ENCODE data around the gene TAF4.
"Not testable (repeated sequence)": the region's sequence is repeated elsewhere in the genome, so short reads cannot be mapped to it uniquely, and the experiment has no call there.

Gene TAF4

DNA sequence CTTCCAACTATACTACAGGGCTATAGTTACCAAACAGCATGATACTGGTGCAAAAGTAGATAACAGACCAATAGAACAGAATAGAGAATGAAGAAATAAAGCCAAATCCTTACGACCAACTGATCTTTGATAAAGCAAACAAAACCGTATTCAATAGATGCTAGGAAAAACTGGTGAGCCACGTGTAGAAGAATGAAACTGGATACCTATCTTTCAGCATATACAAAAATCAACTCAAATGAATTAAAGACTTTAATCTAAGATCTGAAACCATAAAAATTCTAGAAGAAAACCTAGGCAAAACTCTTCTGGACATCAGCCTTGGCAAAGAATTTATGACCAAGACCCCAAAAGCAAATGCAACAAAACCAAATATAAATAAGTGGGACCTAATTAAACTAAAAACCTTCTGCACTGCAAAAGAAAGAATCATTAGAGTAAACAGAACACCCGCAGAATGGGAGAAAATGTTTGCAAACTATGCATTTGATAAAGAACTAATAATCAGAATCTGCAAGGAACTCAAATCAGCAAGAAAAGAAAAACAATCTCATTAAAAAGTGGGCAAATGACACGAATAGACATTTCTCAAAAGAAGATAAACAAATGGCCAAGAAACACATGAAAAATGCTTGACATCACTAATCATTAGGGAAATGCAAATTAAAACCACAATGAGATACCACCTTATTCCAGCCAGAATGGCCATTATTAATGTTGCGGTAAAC, 109.8 kb downstream of the TAF4 start:
- TF ChIP-seq POLR2A (IDR thresholded peaks at IDR 0.05; ENCODE audit: low read depth, low read length) = no peak
- DNase-seq (ENCODE audit: insufficient read length, low spot score) = no peak
- no peak for FAIRE-seq

DNA sequence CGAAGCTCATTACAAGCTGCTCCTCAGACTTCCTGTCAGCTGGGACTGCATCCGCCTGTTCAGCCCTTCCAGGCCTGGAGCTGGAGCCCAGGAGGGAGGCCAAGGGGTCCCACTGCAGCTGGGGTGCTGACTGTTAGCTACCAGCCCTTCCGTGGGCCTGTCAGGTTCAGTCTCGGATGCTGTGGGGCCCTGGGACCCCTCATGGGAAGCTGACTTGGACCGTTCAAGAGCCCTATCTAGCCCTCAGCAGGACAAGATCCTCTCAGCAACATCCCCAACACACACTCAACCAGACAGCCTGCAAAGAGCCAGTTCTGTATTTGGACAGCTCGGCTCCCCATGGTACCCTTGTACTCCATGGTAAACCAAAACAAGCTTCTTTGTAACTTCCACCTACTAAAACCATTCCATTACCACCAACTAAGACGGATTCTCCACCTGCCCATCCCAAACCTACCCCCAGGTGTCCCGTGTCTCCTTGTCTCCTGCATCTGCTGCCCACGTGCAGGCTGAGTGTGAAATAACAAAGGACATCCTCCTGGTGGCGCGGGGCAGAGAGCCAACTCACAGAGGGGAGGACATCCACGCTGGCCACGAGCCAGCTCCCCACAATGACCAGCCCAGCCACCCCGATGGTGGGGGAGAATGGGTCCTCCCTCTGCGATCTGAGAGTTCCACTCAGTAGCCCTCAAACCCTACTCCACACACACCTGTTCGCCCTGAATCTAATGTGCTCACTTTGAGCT, 111.2 kb downstream of the TAF4 start:
- FAIRE-seq (no peak), DNase-seq (ENCODE audit: insufficient read length, low spot score) (no peak)
- TF ChIP-seq POLR2A (IDR thresholded peaks at IDR 0.05; ENCODE audit: low read depth, low read length) = no peak

DNA sequence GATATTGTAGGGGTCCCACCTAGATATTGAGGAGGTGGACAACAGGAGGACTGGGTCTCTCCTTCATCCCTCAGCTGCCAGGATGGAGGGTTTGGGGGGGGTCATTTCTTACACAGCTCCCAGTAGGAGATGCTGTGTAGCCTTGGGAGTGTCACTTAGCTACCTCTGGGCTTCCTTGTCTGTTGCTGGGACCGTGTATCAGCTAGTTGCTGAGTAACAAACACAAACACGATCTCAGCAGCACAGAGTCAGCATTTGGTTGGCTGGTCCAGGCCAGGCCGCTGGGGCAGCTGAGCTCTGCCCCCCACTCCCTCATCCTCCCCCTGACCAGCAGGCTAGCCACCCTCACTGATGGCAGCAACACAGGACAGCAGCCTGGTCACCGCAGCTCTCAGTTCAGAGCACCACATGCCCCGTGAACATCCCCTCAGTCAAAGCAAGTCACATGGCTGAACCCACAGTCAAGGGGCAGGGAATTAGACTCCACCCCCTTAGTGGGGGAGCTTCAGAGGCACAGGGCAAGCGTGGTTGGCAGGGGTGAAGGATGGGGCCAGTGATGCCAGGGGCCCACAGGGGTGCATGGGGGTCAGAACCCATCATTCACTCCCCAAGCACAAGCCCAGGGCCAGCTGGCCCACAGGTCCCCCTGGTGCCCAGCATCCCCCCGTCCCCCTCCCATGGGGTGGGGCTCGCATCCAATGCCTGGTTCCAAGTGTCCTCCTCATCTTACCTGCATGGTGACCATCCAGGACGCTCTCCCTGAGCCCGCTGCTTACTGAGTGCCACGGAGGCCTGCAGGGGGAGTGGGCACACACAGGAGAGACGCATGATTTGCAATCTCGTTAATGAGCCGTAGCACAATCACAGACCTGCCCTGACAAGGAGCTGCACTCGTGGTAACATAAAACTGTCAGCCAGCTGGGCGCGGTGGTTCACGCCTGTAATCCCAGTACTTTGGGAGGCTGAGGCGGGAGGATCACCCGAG, 112.4 kb downstream of the TAF4 start:
- DNase-seq (ENCODE audit: insufficient read length, low spot score) = no peak

DNA sequence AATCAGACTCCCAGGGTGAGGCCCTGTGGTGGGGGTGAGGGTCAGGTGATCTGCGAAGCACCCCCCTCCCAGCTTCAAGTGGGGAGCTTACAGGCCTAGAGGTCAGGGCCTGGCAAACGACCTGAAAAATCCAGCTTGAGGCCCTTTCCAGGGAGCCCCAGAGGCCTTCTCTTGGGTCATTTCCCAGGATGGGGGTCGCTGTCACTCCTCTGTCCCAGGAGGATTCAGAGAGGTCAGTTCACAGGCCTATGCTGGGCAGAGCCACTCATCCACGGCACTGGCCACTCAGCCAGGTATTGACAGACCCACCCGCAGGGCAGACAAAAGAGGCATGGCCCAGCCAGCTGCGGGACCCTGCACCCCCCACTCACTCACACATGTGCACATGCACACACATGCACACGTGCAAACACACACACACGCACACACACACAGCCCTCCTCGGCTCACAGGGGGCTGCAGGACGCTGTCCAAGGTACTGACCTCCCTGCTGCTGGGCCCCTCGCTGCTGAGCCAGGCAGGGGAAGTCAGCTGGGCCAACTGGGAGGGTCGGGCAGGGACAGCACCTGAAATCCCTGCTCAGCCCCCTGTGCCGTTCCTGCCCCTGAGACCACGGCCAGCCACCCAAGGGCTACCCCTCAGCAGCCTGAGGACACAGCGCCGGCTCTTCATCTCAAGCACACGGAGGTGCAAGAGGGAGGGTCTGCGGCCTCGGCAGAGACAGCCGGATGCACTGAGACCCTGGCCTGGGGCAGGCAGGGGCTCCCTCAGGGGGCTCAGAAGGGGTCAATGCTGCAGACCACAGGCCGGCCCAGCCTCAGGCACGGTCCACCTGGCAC, 113.8 kb downstream of the TAF4 start:
- FAIRE-seq = no peak
- no peak for DNase-seq (ENCODE audit: insufficient read length, low spot score)
- TF ChIP-seq POLR2A (IDR thresholded peaks at IDR 0.05; ENCODE audit: low read depth, low read length) = no peak

More for the DNA sequence above, 112.4 kb downstream of the TAF4 start:
- FAIRE-seq = no peak
- no peak for TF ChIP-seq POLR2A (IDR thresholded peaks at IDR 0.05; ENCODE audit: low read depth, low read length)

DNA sequence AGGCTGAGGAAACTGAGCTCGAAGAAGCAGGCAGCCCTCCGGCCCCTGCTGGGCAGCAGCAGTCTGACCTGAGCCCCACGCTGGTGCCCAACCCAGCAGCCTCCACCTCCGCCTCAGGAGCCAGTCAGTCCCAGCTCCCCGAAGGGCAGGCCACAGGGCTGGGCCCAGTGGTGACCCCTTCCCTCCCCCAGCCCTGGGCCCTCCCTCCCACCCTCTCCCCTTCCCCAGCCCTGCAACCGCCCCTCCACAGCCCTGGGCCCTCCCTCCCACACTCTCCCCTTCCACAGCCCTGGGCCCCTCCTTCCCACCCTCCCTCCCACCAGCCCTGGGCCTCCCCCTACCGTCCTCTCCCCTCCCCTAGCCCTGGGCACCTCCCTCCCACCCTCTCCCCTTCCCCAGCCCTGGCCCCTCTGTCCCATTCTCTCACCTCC, 115.0 kb downstream of the TAF4 start:
- DNase-seq (ENCODE audit: insufficient read length, low spot score) (no peak), FAIRE-seq (no peak)
- no peak for TF ChIP-seq POLR2A (IDR thresholded peaks at IDR 0.05; ENCODE audit: low read depth, low read length)

DNA sequence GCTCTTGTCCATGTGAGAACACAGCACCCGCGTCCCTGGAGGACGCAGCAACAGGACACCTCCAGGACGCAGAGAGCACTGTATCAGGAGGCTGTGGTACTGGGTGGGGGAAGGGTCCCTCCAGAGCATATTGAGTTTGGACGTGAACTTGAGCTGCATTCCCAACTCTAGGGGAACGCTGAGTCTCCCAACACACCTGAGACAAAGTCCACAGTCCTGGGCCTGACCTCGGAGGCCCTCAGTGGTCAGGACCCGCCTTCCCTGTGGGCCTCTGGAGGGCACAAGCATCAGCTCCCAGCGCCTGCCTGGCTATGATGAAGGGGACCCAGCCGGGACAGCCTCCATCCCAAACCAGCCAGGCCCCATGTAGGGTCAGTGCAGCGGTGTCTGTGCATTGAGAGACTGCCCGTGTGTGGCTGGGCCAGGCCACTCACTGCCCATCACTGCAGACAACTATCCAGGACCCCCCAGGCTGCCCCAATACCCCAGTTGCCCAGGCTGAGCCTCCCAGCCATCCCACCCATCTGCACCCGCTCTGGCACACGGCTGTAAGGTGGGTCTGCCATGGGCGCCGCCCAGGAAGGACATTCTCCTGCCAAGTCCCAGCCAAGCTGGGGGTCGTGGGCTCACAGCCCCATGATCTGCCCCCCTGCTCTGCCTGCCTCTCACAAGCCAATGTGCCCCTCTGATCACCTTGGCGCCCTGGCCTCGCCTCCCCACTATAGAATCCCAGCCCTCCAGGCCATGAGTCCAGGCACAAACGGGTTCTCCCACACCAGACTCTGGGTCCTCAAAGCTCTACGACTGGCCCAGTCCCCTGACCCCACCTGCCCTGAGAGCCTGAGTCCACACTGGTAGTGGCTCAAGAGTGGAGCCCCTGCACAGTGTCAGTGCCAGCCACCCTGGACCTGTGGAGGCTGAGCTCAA, 115.7 kb downstream of the TAF4 start:
- DNase-seq (ENCODE audit: insufficient read length, low spot score) = no peak
- TF ChIP-seq POLR2A (IDR thresholded peaks at IDR 0.05; ENCODE audit: low read depth, low read length) = no peak
- no peak for FAIRE-seq

DNA sequence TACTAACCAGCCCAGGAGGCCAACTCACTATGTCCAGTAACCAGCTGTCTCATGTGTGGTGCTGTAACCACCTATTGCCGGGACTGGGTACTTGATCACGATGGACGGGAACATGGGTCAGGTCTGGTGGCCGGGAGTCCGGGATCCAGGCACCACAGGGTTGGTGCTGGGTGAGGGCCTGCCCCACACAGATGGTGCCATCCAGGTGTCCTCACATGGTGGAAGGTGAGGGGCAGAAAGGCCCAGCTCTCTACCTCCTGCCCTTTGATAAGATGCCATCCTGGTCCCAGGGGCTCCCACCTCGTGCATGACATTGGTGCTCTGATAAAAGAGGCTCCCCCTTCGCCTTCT, 116.3 kb downstream of the TAF4 start:
- TF ChIP-seq POLR2A (IDR thresholded peaks at IDR 0.05; ENCODE audit: low read depth, low read length) = no peak
- no peak for DNase-seq (ENCODE audit: insufficient read length, low spot score)
- FAIRE-seq = no peak

DNA sequence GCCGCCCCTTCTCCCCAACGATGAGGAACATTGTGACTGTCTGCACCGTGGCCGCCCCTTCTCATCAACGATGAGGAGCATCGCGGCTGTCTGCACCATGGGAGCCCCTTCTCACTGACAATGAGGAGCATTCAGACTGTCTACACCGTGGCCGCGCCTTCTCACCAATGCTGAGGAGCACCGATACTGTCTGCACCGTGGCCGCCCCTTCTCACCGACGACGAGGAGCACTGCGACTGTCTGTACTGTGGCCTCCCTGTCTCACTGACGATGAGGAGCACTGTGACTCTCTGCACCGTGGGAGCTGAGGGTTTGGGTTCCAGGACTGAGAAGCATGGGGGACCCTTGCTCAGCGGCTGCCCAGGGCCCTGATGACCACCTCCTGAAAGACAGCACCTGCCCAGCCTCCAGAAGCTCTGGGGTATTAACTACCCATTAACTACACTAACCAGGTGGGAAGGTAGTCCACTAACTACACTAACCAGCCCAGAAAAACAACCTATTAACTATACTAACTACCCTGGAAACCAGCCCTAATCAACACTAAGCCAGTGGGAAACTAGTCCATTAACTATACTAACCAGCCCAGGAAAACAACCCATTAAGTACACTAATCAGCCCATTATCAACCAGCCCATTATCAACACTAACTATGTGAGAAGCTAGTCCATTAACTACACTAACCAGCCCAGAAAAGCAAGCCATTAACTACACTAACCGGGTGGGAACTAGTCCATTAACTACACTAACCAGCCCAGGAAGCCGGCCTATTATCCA, 116.9 kb downstream of the TAF4 start:
- DNase-seq (ENCODE audit: insufficient read length, low spot score) (no peak), FAIRE-seq (no peak)
- TF ChIP-seq POLR2A (IDR thresholded peaks at IDR 0.05; ENCODE audit: low read depth, low read length) = no peak

DNA sequence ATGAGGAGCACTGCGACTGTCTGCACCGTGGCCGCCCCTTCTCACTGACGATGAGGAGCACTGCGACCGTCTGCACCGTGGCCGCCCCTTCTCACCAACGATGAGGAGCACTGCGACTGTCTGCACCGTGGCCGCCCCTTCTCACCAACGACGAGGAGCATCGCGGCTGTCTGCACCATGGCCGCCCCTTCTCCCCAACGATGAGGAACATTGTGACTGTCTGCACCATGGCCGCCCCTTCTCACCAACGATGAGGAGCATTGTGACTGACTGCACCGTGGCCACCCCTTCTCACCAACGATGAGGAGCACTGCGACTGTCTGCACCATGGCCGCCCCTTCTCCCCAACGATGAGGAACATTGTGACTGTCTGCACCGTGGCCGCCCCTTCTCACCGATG, 117.6 kb downstream of the TAF4 start:
- FAIRE-seq; DNase-seq (ENCODE audit: insufficient read length, low spot score): not testable (repeated sequence)

DNA sequence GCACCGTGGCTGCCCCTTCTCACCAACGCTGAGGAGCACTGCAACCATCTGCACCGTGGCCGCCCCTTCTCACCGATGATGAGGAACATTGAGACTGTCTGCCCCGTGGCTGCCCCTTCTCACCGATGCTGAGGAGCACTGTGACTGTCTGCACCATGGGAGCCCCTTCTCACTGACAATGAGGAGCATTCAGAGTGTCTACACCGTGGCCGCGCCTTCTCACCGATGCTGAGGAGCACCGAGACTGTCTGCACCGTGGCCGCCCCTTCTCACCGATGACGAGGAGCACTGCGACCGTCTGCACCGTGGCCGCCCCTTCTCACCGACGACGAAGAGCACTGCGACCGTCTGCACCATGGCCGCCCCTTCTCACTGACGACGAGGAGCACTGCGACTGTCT, 120.2 kb downstream of the TAF4 start:
- not testable (repeated sequence) for DNase-seq (ENCODE audit: insufficient read length, low spot score); FAIRE-seq

DNA sequence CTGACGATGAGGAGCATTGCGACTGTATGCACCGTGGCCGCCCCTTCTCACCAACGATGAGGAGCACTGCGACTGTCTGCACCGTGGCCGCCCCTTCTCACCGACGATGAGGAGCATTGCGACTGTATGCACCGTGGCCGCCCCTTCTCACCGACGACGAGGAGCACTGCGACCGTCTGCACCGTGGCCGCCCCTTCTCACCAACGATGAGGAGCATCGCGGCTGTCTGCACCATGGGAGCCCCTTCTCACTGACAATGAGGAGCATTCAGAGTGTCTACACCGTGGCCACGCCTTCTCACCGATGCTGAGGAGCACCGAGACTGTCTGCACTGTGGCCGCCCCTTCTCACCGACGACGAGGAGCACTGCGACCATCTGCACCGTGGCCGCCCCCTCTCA, 120.7 kb downstream of the TAF4 start:
- not testable (repeated sequence) for FAIRE-seq; DNase-seq (ENCODE audit: insufficient read length, low spot score)

DNA sequence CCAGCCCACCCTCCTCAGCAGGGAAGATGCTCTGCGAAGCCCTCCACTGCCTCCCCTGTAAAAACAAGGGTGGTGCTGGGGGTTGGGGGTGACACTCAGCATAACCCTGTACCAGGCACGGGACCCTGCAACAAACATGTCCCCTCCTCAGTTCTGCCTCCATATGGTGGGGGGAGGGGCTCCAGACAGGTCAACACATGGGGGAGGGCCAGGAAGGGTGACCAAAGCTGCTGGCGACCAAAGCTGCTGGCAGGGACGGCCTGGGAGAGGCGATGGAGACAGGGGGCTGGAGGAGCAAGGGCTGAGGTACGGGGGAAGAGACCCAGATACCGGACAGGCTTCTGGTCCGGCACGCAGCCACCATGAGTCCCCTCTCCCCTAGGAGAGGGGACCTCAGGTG, 123.2 kb downstream of the TAF4 start:
- FAIRE-seq (no peak), DNase-seq (ENCODE audit: insufficient read length, low spot score) (no peak)
- no peak for TF ChIP-seq POLR2A (IDR thresholded peaks at IDR 0.05; ENCODE audit: low read depth, low read length)
